Uterus (tissue), 4 donors: ENCODE data around the gene REV3L. TPM values are rescaled to one million over a fixed set of nuclear protein-coding genes. Genes with fewer than 3 reads are reported as not detected.

Experiments used
- DNase-seq, 2 donors: peaks; one replicate each; pipeline ENCODE4 v3.0.0-alpha.2; 2019 to 2020
- H3K27ac ChIP-seq, 2 donors: fragments of 200-600 bp; sonication (generic); 1 replicate in 1 of 2; 2 replicates in 1 of 2; pipeline ENCODE4 v1.5.1; 2016 to 2018
- H3K27me3 ChIP-seq, 2 donors: fragments of 200-600 bp; sonication (generic); one replicate each; pipeline ENCODE4 v1.5.1; 2018 to 2019; ENCODE audit warnings: control low read depth in 1 of 2
- H3K36me3 ChIP-seq, 2 donors: fragments of 200-600 bp; sonication (generic); one replicate each; pipeline ENCODE4 v1.5.1; 2019; ENCODE audit warnings: control low read depth in 1 of 2
- H3K4me1 ChIP-seq, 2 donors: fragments of 200-600 bp; sonication (generic); one replicate each; pipeline ENCODE4 v1.5.1; 2018 to 2019; ENCODE audit warnings: control low read depth in 1 of 2
- H3K4me3 ChIP-seq, 2 donors: fragments of 200-600 bp; sonication (generic); 1 replicate in 1 of 2; 2 replicates in 1 of 2; pipeline ENCODE4 v1.5.1; 2018 to 2019; ENCODE audit warnings: mild to moderate bottlenecking in 1 of 2
- H3K9me3 ChIP-seq, 2 donors: fragments of 200-600 bp; sonication (generic); one replicate each; pipeline ENCODE4 v1.5.1; 2019; ENCODE audit warnings: control low read depth in 1 of 2
- CTCF ChIP-seq, 4 experiments: fragments of 200-600 bp in 2 of 4; fragments of 450-650 bp in 2 of 4; sonication (generic) in 2 of 4; IDR thresholded peaks; one replicate each; pipeline ENCODE4 v1.5.1; 2016 to 2019; ENCODE audit warnings: antibody characterized with exemption in 4 of 4, mild to moderate bottlenecking in 2 of 4, moderate library complexity in 1 of 4
- POLR2A ChIP-seq, 2 donors: fragments of 450-650 bp; IDR thresholded peaks; one replicate each; pipeline ENCODE4 v1.6.1; 2016; ENCODE audit warnings: antibody characterized with exemption in 2 of 2, mild to moderate bottlenecking in 1 of 2, moderate library complexity in 1 of 2
- intact Hi-C: fragments of 100-400 bp; cut with DNase I; formaldehyde crosslinking; loops from one replicate; pipeline ENCODE4 v1.15.1; 2023; ENCODE audit warnings: low total_unique reads
- total RNA-seq, 4 donors: library from RNA; depleted of rRNA in 3 of 4; stranded (reverse); fragments of >200 nt in 3 of 4; gene quantifications; one replicate each; pipeline versions ENCODE4 v1.1.0 to v1.2.4, GENCODE V29; 2014 to 2023
- donor health status: DM: yes; HTN: yes; CAD: no.

Gene REV3L
- total RNA-seq, 4 donors from 2014 or later, result 67.9 to 318 (median 127) TPM

DNA sequence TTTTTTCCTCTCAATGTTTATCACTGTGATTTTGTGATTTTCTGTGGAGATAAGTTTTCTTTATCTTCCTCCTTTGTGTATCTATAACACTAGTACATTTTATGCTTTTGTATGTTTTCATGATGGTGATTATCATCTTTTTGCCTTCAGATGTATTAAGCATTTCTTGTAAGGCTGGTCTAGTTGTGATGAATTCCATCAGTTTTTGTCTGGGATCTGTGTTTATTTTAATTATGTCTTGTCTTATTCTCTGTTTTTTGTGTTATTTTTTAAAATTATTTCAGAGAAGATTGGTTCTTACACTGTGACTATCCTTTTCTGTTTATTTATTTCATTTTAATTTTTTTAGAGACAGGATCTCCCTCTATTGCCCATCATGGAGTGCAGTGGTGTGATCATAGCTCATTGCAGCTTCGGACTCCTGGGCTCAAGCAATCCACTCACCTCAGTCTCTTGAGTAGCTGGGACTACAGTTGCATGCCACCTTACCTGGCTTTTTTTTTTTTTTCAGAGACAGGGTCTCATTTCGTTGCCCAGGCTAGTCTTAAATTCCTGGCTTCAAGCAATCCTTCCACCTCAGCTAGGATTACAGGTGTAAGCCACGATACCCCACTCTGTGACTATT, 208.3 kb downstream of the REV3L start:
- intact Hi-C loops, result no loop called here
- Histone ChIP-seq H3K9me3 (peaks cover 0 to 35% of the 10 kb centered on the region in 2 donors), H3K4me3 (no peak overlapping the region), H3K27me3 (no peaks in the 10 kb centered on the region), H3K27ac (no peak overlapping the region), H3K36me3 (no peaks in the 10 kb centered on the region), H3K4me1 (no peaks in the 10 kb centered on the region)
- DNase-seq, result no peak
- TF ChIP-seq CTCF (IDR thresholded peaks at IDR 0.05) (no peak), POLR2A (IDR thresholded peaks at IDR 0.05) (no peak)

DNA sequence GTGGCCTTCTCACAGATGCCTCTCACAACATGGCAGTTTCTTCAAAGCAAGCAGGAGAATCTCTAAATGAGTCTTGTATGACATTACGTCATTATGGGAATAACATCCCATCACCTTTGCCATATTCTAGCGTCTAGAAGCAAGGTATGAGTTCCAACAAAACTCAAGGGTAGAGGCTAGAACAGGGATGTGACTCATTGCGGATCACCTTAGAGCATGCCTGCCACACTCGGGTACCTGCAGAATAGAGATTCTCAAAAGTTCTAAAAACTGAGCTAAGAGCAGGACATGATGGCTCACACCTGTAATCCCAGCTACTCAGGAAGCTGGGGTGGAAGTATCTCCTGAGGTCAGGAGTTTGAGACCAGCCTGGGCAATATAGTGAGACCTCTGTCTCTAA, 212.9 kb downstream of the REV3L start:
- Histone ChIP-seq H3K27me3 (no peaks in the 10 kb centered on the region), H3K9me3 (peaks cover 0 to 22% of the 10 kb centered on the region in 2 donors), H3K4me1 (no peaks in the 10 kb centered on the region), H3K36me3 (no peaks in the 10 kb centered on the region), H3K4me3 (no peak overlapping the region), H3K27ac (no peak overlapping the region)
- no peak for DNase-seq
- intact Hi-C loops, result no loop called here
- no peak for TF ChIP-seq POLR2A (IDR thresholded peaks at IDR 0.05)
- TF ChIP-seq CTCF (IDR thresholded peaks at IDR 0.05), result no peak

DNA sequence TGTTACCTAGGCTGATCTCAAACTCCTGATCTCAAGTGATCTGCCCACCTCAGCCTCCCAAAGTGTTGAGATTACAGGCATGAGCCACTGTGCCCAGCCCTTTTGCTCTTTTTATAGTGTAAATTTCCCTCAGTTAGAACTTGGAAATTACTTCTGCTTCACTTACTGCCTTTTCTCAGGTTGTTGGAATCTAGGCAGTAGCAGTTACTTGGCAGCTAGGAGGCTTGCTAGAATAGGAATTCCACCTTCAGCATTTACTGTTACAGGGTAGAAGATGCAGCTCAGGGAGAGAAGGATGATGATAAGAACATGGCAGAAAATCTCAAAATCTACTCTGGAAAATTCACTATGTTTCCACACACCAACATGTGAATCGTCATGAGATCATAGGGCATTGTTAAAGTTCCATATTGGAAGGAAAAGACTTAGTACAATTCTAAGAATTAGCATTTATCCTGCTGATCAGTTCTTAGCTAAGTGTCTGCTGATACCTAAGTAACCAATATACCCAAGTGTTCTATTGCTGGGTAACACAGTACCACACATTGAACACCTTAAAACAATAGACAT, 213.5 kb downstream of the REV3L start:
- intact Hi-C loops, result no loop called here
- H3K4me1 ChIP-seq, result no peaks in the 10 kb centered on the region
- H3K9me3 ChIP-seq, result peaks cover 0 to 15% of the 10 kb centered on the region in 2 donors
- no peaks in the 10 kb centered on the region for H3K36me3 ChIP-seq
- H3K27me3 ChIP-seq, result no peaks in the 10 kb centered on the region
- TF ChIP-seq POLR2A (IDR thresholded peaks at IDR 0.05), result no peak
- H3K4me3 ChIP-seq, result no peak overlapping the region
- H3K27ac ChIP-seq, result no peak overlapping the region
- DNase-seq, result no peak

GRCh38 chr6:111267764-111268333, 215.2 kb downstream of the REV3L start:
- intact Hi-C loops, result no loop called here
- Histone ChIP-seq H3K36me3 (no peaks in the 10 kb centered on the region), H3K4me3 (no peak overlapping the region), H3K9me3 (no peaks in the 10 kb centered on the region), H3K27ac (no peak overlapping the region), H3K27me3 (no peaks in the 10 kb centered on the region), H3K4me1 (no peaks in the 10 kb centered on the region)
- DNase-seq, result no peak
- no peak for TF ChIP-seq POLR2A (IDR thresholded peaks at IDR 0.05)
- no peak for TF ChIP-seq CTCF (IDR thresholded peaks at IDR 0.05)

- Histone ChIP-seq H3K27ac (no peak overlapping the region), H3K36me3 (no peaks in the 10 kb centered on the region), H3K4me3 (no peak overlapping the region), H3K4me1 (no peaks in the 10 kb centered on the region), H3K27me3 (no peaks in the 10 kb centered on the region), H3K9me3 (no peaks in the 10 kb centered on the region)
- intact Hi-C loops, result no loop called here
- no peak for DNase-seq
- TF ChIP-seq POLR2A (IDR thresholded peaks at IDR 0.05), result no peak
- TF ChIP-seq CTCF (IDR thresholded peaks at IDR 0.05), result no peak
Measured at GRCh38 chr6:111266276-111266675, 216.7 kb downstream of the REV3L start.
